Stimulated activated CD8-positive, alpha-beta memory T cell treated with anti-CD3 and anti-CD28 coated beads, Interleukin-4, amount 100 ng/mL, for 4 hours (primary cell): ENCODE measurements around the gene IYD.
"Not testable (repeated sequence)": the region's sequence is repeated elsewhere in the genome, so short reads cannot be mapped to it uniquely, and the experiment has no call there.

Experiments
- DNase-seq, 2 donors: peaks; one replicate each; pipeline ENCODE4 v3.0.0-alpha.2; 2020; ENCODE audit warnings: low read depth in 2 of 2, low spot score in 1 of 2

IYD gene

GRCh38 chr6:150349546-150349945 is 19.3 kb upstream of the IYD start:
- DNase-seq, result no peak

GRCh38 chr6:150352321-150353296 is 16.2 kb upstream of the IYD start:
- no peak for DNase-seq

- no peak for DNase-seq
Observed at GRCh38 chr6:150353445-150353844, 15.4 kb upstream of the IYD start.

GRCh38 chr6:150354754-150355571 is 13.8 kb upstream of the IYD start:
- no peak for DNase-seq

GRCh38 chr6:150355932-150356331 is 12.9 kb upstream of the IYD start:
- DNase-seq, result no peak

- DNase-seq, result no peak
Observed at GRCh38 chr6:150361876-150362275, 6.9 kb upstream of the IYD start.

- DNase-seq, result no peak
Observed at GRCh38 chr6:150363733-150364132, 5.1 kb upstream of the IYD start.

- DNase-seq, result no peak
Observed at GRCh38 chr6:150366118-150366778, 2.6 kb upstream of the IYD start.

- DNase-seq, result no peak
Observed at GRCh38 chr6:150369408-150369807, 596 bp downstream of the IYD start.

GRCh38 chr6:150370112-150370511 is 1.3 kb downstream of the IYD start:
- DNase-seq, result no peak

GRCh38 chr6:150371356-150371755 is 2.5 kb downstream of the IYD start:
- no peak for DNase-seq

GRCh38 chr6:150372051-150372450 is 3.2 kb downstream of the IYD start:
- DNase-seq, result no peak

GRCh38 chr6:150373260-150373701 is 4.5 kb downstream of the IYD start:
- DNase-seq, result no peak

- DNase-seq, result not testable (repeated sequence)
Observed at GRCh38 chr6:150374346-150374745, 5.5 kb downstream of the IYD start.

GRCh38 chr6:150377211-150377781 is 8.5 kb downstream of the IYD start:
- DNase-seq, result no peak

GRCh38 chr6:150380256-150380655 is 11.4 kb downstream of the IYD start:
- DNase-seq, result no peak

- DNase-seq, result no peak
Observed at GRCh38 chr6:150382171-150382570, 13.4 kb downstream of the IYD start.

GRCh38 chr6:150391414-150391813 is 22.6 kb downstream of the IYD start:
- DNase-seq, result no peak

- DNase-seq, result no peak
Observed at GRCh38 chr6:150391890-150392289, 23.1 kb downstream of the IYD start.

GRCh38 chr6:150392452-150393220 is 23.8 kb downstream of the IYD start:
- no peak for DNase-seq
